Pulmonary artery endothelial cell (primary cell): ENCODE measurements around the gene CASKIN2. TPM values are rescaled to one million over a fixed set of nuclear protein-coding genes. Genes with fewer than 3 reads are reported as not detected.
"Not testable (repeated sequence)": the region's sequence is repeated elsewhere in the genome, so short reads cannot be mapped to it uniquely, and the experiment has no call there.

Experiments
- DNase-seq: peaks from one replicate; pipeline ENCODE4 v3.0.0-alpha.2; 2011; ENCODE audit warnings: low read depth, low spot score
- total RNA-seq: library from RNA; depleted of rRNA; stranded (reverse); fragments of >200 nt; gene quantifications from 2 replicates; pipeline ENCODE4 v1.2.3, GENCODE V29; 2014

CASKIN2 gene
- total RNA-seq, 1 donor from 2014 or later = 6.6 TPM

- no peak for DNase-seq
Observed at GRCh38 chr17:75489511-75489955, 25.8 kb downstream of the CASKIN2 start.

GRCh38 chr17:75488693-75489510 is 26.4 kb downstream of the CASKIN2 start:
- DNase-seq = no peak

GRCh38 chr17:75487351-75488070 is 27.8 kb downstream of the CASKIN2 start:
- no peak for DNase-seq

- no peak for DNase-seq
Observed at GRCh38 chr17:75486951-75487350, 28.4 kb downstream of the CASKIN2 start.

GRCh38 chr17:75486151-75486550 is 29.2 kb downstream of the CASKIN2 start:
- no peak for DNase-seq

- DNase-seq = no peak
Observed at GRCh38 chr17:75485688-75486087, 29.6 kb downstream of the CASKIN2 start.

GRCh38 chr17:75482098-75482942 is 33.0 kb downstream of the CASKIN2 start:
- no peak for DNase-seq

- no peak for DNase-seq
Observed at GRCh38 chr17:75481194-75482068, 33.9 kb downstream of the CASKIN2 start.

GRCh38 chr17:75480281-75480680 is 35.1 kb downstream of the CASKIN2 start:
- DNase-seq = no peak

- no peak for DNase-seq
Observed at GRCh38 chr17:75478508-75478907, 36.8 kb downstream of the CASKIN2 start.

- not testable (repeated sequence) for DNase-seq
Observed at GRCh38 chr17:75477490-75477862, 37.9 kb downstream of the CASKIN2 start.

- no peak for DNase-seq
Observed at GRCh38 chr17:75476752-75477489, 38.4 kb downstream of the CASKIN2 start.

GRCh38 chr17:75476271-75476671 is 39.1 kb downstream of the CASKIN2 start:
- DNase-seq = no peak

- no peak for DNase-seq
Observed at GRCh38 chr17:75475851-75476250, 39.5 kb downstream of the CASKIN2 start.

GRCh38 chr17:75475144-75475835 is 40.0 kb downstream of the CASKIN2 start:
- no peak for DNase-seq

GRCh38 chr17:75474736-75475135 is 40.6 kb downstream of the CASKIN2 start:
- no peak for DNase-seq

- DNase-seq = no peak
Observed at GRCh38 chr17:75473246-75473645, 42.1 kb downstream of the CASKIN2 start.

GRCh38 chr17:75472119-75472518 is 43.2 kb downstream of the CASKIN2 start:
- no peak for DNase-seq

- no peak for DNase-seq
Observed at GRCh38 chr17:75471207-75471606, 44.1 kb downstream of the CASKIN2 start.
